OCI-LY1 (cell line): ENCODE results near the gene GPSM1.

Experiments
- EZH2 ChIP-seq: fragments of 200-600 bp; sonication (generic), shearing (Covaris generic); IDR thresholded peaks from 2 replicates; pipeline ENCODE4 v1.8.0; 2017; ENCODE audit warnings: borderline replicate concordance, mixed run types, mild to moderate bottlenecking, antibody characterized with exemption, low read length, moderate library complexity, mixed read lengths
- TF ChIP-seq, protein P1 (sequence below): fragments of 200-600 bp; sonication (generic), shearing (Covaris generic); IDR thresholded peaks from 2 replicates; pipeline ENCODE4 v1.5.1; 2017; ENCODE audit warnings: mild to moderate bottlenecking, antibody characterized with exemption, low read length, moderate library complexity, mixed read lengths

DNA sequence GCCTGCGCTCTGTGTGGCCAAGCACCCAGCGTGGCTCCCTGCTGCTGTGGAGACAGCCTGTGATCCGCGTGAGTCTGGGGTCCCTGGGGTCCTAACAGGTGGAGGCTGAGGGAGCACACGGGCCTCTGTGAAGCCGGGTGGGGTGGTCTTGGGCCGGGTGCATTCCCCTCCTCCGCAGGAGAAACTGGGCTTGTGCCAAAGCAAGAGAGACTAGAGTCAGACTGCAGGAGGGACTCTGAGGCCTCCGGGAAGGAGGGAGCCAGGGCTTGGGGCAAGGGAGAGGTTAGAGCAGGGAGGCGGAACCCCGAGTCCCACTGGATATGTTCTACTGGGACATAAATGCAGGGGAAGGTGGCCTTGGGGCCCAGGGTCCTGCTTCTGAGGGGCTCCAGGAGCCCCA, 25.7 kb downstream of the GPSM1 start:
- TF ChIP-seq, protein P1, sequence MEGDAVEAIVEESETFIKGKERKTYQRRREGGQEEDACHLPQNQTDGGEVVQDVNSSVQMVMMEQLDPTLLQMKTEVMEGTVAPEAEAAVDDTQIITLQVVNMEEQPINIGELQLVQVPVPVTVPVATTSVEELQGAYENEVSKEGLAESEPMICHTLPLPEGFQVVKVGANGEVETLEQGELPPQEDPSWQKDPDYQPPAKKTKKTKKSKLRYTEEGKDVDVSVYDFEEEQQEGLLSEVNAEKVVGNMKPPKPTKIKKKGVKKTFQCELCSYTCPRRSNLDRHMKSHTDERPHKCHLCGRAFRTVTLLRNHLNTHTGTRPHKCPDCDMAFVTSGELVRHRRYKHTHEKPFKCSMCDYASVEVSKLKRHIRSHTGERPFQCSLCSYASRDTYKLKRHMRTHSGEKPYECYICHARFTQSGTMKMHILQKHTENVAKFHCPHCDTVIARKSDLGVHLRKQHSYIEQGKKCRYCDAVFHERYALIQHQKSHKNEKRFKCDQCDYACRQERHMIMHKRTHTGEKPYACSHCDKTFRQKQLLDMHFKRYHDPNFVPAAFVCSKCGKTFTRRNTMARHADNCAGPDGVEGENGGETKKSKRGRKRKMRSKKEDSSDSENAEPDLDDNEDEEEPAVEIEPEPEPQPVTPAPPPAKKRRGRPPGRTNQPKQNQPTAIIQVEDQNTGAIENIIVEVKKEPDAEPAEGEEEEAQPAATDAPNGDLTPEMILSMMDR, result no peak
- TF ChIP-seq EZH2, result no peak
